NCI-H146 (cell line): ENCODE results near the gene OR8D1.
"Not testable (repeated sequence)": the region's sequence is repeated elsewhere in the genome, so short reads cannot be mapped to it uniquely, and the experiment has no call there.

Experiments
- DNase-seq: peaks from one replicate; lab custom pipeline; 2025; lab: John Stamatoyannopoulos, UW

OR8D1 gene

DNA sequence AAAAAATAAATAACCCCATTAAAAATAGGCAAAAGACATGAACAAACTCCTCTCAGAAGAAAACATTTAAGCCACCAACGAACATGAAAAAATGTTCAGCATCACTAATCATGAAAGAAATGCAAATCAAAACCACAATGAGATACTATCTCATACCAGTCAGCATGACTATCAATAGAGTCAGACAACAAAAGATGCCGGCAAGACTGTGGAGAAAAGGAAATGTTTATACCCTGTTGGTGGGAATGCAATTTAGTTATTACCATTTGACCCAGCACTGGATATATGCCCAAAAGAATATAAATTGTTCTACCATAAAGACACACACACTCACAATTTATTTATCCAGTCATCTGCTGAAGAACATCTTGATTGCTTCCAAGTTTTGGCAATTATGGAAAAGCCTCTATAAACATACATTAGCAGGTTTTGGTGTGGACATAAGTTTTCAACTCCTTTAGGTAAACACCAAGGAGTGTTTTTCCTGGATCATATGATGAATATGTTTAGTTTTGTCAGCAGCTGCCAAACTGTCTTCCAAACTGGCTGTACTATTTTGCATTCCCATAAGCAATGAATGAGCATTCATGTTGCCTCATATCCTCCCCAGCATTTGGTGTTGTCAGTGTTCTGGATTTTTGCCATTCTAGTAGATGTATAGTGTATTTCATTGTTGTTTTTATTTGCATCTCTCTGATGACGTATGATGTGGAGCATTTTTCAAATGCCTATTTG lies 28.0 kb downstream of the OR8D1 start:
- DNase-seq = no peak

DNA sequence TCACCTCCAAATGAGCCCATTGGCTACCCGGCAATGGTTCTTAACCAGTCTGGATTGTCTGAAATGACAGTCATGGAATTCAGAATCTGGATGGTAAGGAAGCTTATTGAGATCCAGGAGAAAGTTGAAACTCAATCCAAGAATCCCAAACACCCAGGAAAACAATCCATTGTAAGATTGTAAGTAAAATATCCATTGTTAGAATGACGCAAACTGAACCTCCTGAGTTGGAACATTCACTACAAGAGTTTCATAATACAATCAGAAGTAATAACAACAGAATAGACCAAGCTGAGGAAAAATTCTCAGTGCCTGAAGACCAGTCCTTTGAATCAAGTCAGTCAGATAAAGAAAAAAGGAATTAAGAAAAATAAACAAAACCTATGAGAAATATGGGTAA lies 35.5 kb downstream of the OR8D1 start:
- DNase-seq = no peak

DNA sequence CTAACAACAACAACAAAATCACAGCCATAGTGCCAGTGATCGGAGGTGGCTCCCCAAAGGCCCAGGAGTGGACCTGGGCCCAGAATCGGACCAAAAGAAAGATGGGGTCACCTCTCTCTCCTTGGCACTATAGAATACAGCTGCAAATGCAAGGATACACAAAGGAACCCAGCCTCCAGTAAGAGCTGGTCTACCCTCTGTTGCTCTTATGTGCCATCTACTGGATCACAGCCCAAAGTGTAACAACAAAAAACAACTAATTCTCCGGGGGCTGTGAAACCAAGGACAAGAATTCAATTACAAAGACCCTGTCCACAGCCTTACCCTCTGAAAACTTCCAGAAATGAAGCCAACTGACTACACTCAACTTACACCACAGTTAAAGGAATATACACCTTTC lies 35.9 kb downstream of the OR8D1 start:
- no peak for DNase-seq

DNA sequence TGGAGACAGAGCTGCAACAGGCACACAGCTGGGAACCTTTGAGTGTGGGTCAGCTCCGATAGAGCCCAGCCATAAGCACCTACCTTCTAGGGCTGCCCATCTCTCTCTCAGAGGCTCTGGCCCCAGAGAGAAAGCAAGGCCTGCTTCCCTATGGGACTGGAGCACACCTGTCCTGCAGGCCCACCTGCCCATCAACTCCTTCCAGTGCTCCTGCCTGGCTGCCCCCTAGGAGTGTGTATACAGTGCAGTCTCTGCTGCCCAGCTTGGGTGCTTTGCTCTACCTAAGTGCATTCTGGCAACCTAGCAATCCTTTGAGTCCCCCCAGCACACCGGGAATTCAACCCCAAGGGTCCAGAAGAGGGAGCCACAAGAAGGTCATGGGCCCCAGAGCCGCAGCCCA lies 36.5 kb downstream of the OR8D1 start:
- DNase-seq = no peak

DNA sequence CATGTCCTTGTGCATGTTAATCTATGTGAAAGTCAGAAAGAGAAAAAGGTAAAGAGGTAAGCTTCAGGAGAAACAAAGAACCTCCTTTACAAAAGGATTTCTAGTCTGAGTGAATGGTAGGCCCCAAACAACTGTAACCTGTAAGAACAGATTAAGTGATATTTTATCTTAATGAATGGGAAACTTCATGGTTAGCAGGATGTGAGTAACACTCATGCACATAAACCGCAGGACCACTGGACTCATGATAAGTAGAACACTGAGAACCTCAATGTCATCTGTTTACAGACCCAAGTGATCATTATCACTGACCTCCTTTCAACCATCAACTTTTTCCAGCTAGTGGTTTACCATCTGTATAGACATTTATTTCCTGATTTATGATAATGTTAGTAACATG lies 37.7 kb downstream of the OR8D1 start:
- DNase-seq = no peak

DNA sequence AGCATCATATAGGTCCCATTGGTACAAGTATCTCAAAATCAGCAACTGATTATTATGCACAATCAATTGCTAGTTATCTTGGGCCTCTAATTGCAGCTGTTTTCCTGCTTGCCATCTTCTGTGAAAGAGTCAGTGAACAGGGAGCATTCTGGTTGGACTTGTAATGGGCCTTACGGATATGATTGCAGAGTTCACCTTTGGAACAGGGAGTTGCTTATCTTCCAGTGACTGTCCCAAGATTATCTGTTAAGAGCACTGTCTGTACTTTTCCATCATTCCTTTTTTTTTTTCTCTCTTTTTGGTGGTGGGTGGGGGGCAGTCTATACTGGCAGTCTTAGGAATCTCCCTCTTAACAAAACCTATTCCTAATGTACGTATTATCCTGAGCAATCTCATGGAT lies 39.7 kb downstream of the OR8D1 start:
- no peak for DNase-seq

DNA sequence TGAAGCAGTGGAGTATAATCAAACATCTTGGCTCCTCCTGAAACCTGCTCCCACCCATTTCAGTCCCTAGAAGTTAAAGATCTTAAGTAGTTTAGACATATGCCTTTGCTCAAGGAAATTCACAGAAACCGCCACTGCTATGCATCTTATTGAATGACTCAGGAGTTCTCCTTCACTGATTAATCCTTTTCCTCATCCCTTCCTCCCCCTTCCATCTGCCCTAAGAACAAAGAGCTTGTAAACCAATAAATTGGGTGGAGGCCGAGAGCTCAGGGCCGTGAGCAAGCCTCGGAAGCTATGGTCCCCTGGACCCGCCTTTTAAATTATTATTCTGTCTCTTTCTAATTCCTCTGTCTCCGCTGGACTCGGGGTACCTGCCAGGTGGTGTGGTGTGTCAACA lies 42.9 kb downstream of the OR8D1 start:
- not testable (repeated sequence) for DNase-seq

DNA sequence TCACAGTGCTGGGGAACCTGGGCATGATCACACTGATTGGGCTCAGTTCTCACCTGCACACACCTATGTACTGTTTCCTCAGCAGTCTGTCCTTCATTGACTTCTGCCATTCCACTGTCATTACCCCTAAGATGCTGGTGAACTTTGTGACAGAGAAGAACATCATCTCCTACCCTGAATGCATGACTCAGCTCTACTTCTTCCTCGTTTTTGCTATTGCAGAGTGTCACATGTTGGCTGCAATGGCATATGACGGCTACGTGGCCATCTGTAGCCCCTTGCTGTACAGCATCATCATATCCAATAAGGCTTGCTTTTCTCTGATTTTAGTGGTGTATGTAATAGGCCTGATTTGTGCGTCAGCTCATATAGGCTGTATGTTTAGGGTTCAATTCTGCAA lies 48.7 kb downstream of the OR8D1 start:
- DNase-seq = not testable (repeated sequence)

DNA sequence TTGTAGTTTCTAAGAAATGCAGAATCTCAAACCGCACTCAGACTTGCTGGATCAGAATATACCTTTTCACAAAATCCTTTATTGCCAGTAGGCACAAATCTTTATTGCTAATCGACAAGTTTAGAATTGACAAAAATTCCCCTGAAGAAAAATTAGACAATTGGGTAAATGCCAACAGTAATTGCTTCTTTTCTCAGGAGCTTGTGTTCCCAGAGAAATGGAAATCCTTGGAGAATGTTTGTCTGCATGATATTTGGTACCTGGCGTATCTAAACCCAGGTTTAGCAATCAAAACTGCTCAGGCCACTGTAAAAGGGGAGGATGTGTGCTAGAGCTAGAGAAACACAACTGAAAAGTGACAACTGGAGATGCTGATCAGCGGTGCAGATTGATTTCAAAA lies 57.7 kb downstream of the OR8D1 start, which contains the start of gene OR8G5:
OR8G5 (plus strand) TSS at position 301 of the 400 bp plus-strand sequence. CDS start 8,556 bp downstream, outside the sequence.
- DNase-seq = no peak
